Fibroblast of lung (primary cell): Measurements from ENCODE around the gene MINK1. TPM values are rescaled to one million over a fixed set of nuclear protein-coding genes. Genes with fewer than 3 reads are reported as not detected.

Experiments used
- DNase-seq, 2 donors: peaks; one replicate each; pipeline versions ENCODE4 v3.0.0 to v3.0.0-alpha.2; 2010; ENCODE audit warnings: low read depth in 2 of 2
- H2AFZ ChIP-seq: 2 replicates; pipeline ENCODE4 v1.5.1; 2012; ENCODE audit warnings: low read length, control low read depth, inconsistent platforms
- H3K27ac ChIP-seq: 2 replicates; pipeline ENCODE4 v1.5.1; 2011; ENCODE audit warnings: low read length, control low read depth; ENCODE audit not compliant: insufficient read depth
- H3K27me3 ChIP-seq: 2 replicates; pipeline ENCODE4 v1.5.1; 2011; ENCODE audit warnings: mild to moderate bottlenecking, low read length; ENCODE audit not compliant: control insufficient read depth, insufficient read depth
- H3K36me3 ChIP-seq: 2 replicates; pipeline ENCODE4 v1.5.1; 2011; ENCODE audit warnings: low read length; ENCODE audit not compliant: control insufficient read depth, insufficient read depth
- H3K4me1 ChIP-seq: 2 replicates; pipeline ENCODE4 v1.5.1; 2011; ENCODE audit warnings: low read length; ENCODE audit not compliant: control insufficient read depth, insufficient read depth; ENCODE audit errors: extremely low read depth
- H3K4me2 ChIP-seq: 2 replicates; pipeline ENCODE4 v1.5.1; 2011; ENCODE audit warnings: low read length, control low read depth; ENCODE audit not compliant: insufficient read depth; ENCODE audit errors: extremely low read depth
- H3K4me3 ChIP-seq, 4 experiments: fragments of 200-600 bp in 1 of 4; sonication (generic) in 1 of 4; replicated peaks in 1 of 4; 2 replicates each; pipeline ENCODE4 v1.5.1; 2011 to 2016; ENCODE audit warnings: low read length in 4 of 4, low read depth in 3 of 4, mild to moderate bottlenecking in 3 of 4, control low read depth in 2 of 4, inconsistent platforms in 1 of 4, mixed read lengths in 1 of 4; ENCODE audit not compliant: insufficient read depth in 1 of 4; ENCODE audit errors: control extremely low read depth in 1 of 4
- H3K79me2 ChIP-seq: 2 replicates; pipeline ENCODE4 v1.5.1; 2012; ENCODE audit warnings: mild to moderate bottlenecking, low read length, inconsistent platforms; ENCODE audit not compliant: control insufficient read depth, insufficient read depth
- H3K9ac ChIP-seq: 2 replicates; pipeline ENCODE4 v1.5.1; 2011; ENCODE audit warnings: mild to moderate bottlenecking, low read length, control low read depth; ENCODE audit not compliant: insufficient read depth
- H3K9me3 ChIP-seq: 2 replicates; pipeline ENCODE4 v1.5.1; 2012; ENCODE audit warnings: low read depth, low read length; ENCODE audit not compliant: control insufficient read depth, insufficient read depth
- H4K20me1 ChIP-seq: 2 replicates; pipeline ENCODE4 v1.5.1; 2011; ENCODE audit warnings: low read length; ENCODE audit not compliant: control insufficient read depth, insufficient read depth; ENCODE audit errors: extremely low read depth
- CTCF ChIP-seq, 2 donors: IDR thresholded peaks in 1 of 2; conservative IDR thresholded peaks in 1 of 2; 1 replicate in 1 of 2; 2 replicates in 1 of 2; pipeline ENCODE4 v1.5.1; 2011 to 2012; ENCODE audit warnings: low read length in 2 of 2, control low read depth in 1 of 2, inconsistent platforms in 1 of 2, low read depth in 1 of 2, mild to moderate bottlenecking in 1 of 2
- EZH2 ChIP-seq: IDR thresholded peaks from 2 replicates; pipeline ENCODE4 v1.5.1; 2012; ENCODE audit warnings: low read length, control low read depth, mild to moderate bottlenecking; ENCODE audit errors: missing control alignments
- polyA plus RNA-seq, 2 donors: library from polyadenylated mRNA; depleted of rRNA in 1 of 2; stranded (reverse) in 1 of 2; unstranded in 1 of 2; fragments of >200 nt; gene quantifications; 2 replicates each; pipeline ENCODE4 v1.2.1, GENCODE V29; 2011 to 2012; ENCODE audit warnings: missing spikeins in 1 of 2
- total RNA-seq: library from RNA; depleted of rRNA; stranded (reverse); fragments of >200 nt; gene quantifications from 2 replicates; pipeline ENCODE4 v1.2.1, GENCODE V29; 2014

The MINK1 gene
- total and polyA plus RNA-seq, 2 donors (not counting 1 experiment from before 2014, with no cell fraction given): 27.2 to 28.6 TPM

DNA sequence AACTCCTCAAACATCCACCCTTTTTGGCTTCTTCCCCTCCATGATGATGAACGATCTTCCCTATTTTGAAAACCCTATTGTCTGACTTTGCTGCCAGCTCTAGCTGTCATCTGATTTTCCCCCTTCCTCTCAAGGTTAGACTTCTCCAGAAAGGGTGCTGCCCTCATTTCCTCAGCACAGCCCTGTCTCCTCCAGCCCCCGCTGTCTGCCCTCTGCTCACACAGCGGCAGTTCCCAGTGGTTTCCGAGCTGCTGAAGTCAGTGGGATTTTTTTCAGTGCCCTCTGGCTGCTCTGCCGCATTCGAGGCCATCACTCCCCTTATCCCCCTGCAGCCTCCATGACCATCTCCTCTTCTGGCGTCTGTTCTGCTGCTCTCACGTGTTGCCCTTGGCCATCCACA, 39.6 kb downstream of the MINK1 start:
- Histone ChIP-seq H3K9me3 (no peaks in the 10 kb centered on the region), H2AFZ (no peak overlapping the region), H3K36me3 (no peaks in the 10 kb centered on the region), H3K79me2 (no peaks in the 10 kb centered on the region), H3K4me2 (no peak overlapping the region), H4K20me1 (no peaks in the 10 kb centered on the region), H3K9ac (no peak overlapping the region), H3K27ac (no peak overlapping the region), H3K4me3 (no peak overlapping the region), H3K4me1 (no peaks in the 10 kb centered on the region), H3K27me3 (no peaks in the 10 kb centered on the region)
- TF ChIP-seq CTCF (conservative IDR thresholded peaks at IDR 0.05 in 1 of 2, IDR thresholded peaks at IDR 0.05 in 1 of 2; ENCODE audit: low read depth in 1 of 2, low read length in 2 of 2) (no peak), EZH2 (no peak)
- no peak for DNase-seq

DNA sequence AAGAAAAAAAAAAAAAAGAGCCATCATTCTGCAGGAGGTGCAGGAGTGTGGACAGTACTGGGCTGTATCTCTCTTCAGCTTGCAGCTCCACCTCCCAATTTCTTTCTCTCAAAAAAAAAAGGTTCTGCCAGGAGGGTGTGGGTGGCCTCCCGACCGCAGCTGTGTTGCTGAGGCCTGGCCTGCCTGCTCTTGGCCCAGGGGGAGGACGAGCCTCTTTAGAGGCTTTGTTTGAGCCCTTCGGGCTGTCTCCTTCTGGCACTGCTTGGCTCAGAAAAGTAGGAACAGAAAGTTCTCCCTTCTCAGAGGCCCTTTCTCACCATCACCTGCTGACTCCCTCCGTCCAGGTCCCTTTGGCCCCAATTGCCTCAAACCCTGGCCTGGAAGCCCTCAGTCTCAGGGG, 43.9 kb downstream of the MINK1 start:
- H2AFZ ChIP-seq: no peak overlapping the region
- H3K79me2 ChIP-seq: no peaks in the 10 kb centered on the region
- H3K27me3 ChIP-seq: no peaks in the 10 kb centered on the region
- no peaks in the 10 kb centered on the region for H3K9me3 ChIP-seq
- no peak overlapping the region for H3K4me2 ChIP-seq
- H3K36me3 ChIP-seq: peaks cover 4% of the 10 kb centered on the region
- no peak overlapping the region for H3K27ac ChIP-seq
- H4K20me1 ChIP-seq: no peaks in the 10 kb centered on the region
- DNase-seq: no peak
- H3K9ac ChIP-seq: no peak overlapping the region
- H3K4me1 ChIP-seq: no peaks in the 10 kb centered on the region
- H3K4me3 ChIP-seq: no peak overlapping the region
- no peak for TF ChIP-seq CTCF (conservative IDR thresholded peaks at IDR 0.05 in 1 of 2, IDR thresholded peaks at IDR 0.05 in 1 of 2; ENCODE audit: low read depth in 1 of 2, low read length in 2 of 2)
- no peak for TF ChIP-seq EZH2

- no peaks in the 10 kb centered on the region for H3K4me1 ChIP-seq
- no peaks in the 10 kb centered on the region for H3K27me3 ChIP-seq
- H4K20me1 ChIP-seq: no peaks in the 10 kb centered on the region
- H3K4me3 ChIP-seq: no peak overlapping the region
- H3K4me2 ChIP-seq: no peak overlapping the region
- TF ChIP-seq EZH2 (no peak), CTCF (conservative IDR thresholded peaks at IDR 0.05 in 1 of 2, IDR thresholded peaks at IDR 0.05 in 1 of 2; ENCODE audit: low read depth in 1 of 2, low read length in 2 of 2) (no peak)
- no peak overlapping the region for H3K27ac ChIP-seq
- peaks cover 4% of the 10 kb centered on the region for H3K36me3 ChIP-seq
- no peak overlapping the region for H3K9ac ChIP-seq
- H3K9me3 ChIP-seq: no peaks in the 10 kb centered on the region
- no peak for DNase-seq
- no peak overlapping the region for H2AFZ ChIP-seq
- H3K79me2 ChIP-seq: no peaks in the 10 kb centered on the region
These were observed 46.5 kb downstream of the MINK1 start for GRCh38 chr17:4879601-4880000.
